GM19351 (cell line): ENCODE data around the gene CEP57.
A peak's percentile ranks its signal among the peaks of the same experiment; 100 is the strongest.
"Not testable (repeated sequence)": the region's sequence is repeated elsewhere in the genome, so short reads cannot be mapped to it uniquely, and the experiment has no call there.

Experiments used
- ATAC-seq: cut with Tn5 transposase; IDR thresholded peaks from one replicate; pipeline ENCODE4 v1.9.1; 2021; ENCODE audit warnings: mild to moderate bottlenecking, moderate library complexity; ENCODE audit not compliant: unreplicated experiment

CEP57 gene

DNA sequence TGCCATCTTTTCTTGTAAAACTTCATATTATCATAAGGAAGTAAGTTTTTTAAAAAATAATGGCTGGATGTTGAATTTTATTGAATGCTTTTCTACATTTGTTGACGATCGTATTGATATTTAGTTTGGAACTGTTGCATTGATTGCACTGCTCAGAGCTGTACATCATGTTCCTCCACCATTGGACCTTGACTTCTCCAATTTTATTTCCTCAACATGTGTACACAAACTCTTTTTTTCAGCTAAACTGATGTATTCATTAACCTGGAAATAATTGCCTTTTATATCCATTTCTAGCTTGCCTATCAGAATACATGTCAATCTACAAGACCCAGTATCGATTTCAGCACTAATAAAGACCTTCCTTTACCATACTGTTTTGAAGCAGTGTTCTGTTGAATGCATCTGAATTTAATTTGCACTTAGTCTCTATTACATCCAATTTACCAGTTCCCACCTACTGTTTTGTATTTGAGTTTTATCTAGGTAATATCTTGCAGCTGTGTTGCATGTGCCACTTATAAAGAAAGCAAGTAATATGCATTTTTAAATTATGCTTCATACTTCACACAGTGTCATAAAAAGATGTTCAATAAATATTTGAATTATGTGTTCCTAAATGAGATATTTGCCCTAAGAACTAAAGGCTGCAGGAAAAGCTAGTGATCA lies 5.5 kb downstream of the CEP57 start:
- ATAC-seq: no peak

DNA sequence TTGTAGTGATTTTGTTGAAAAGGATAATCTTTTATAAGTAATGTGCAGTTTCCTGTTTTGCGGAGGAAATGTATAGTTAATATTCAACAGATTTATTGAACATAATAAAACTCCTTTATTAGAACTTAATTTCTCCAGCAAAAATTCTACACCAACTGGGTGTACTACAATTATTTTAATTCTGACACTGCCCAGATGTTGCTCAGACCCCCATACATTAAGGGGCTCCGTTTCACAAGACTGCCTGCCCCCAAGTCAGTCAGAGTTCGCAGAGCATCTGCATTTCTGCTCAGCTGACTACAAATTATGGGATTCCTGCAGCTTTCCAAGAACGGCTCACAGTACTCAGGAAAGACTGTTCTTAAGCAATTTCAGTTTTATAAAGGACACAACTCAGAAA lies 6.2 kb downstream of the CEP57 start:
- ATAC-seq: no peak

DNA sequence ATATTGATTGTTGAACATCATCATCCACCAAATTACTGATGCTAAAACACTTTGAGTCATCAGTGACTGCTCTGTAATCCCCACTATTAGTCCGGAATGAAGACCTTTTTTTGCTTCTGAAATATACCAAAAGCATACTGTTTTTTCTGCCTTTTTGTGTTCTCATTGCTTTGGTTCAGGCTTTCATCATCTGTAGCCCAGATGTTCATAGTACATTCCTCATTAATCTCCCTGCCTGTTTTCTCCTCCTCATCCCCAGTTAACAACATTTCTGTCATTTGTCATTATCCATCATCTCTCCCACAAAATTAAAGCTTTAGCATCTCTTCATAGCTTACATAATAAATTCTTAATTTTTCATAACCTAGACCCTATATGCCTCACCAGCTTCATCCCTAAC lies 9.2 kb downstream of the CEP57 start:
- ATAC-seq: no peak

DNA sequence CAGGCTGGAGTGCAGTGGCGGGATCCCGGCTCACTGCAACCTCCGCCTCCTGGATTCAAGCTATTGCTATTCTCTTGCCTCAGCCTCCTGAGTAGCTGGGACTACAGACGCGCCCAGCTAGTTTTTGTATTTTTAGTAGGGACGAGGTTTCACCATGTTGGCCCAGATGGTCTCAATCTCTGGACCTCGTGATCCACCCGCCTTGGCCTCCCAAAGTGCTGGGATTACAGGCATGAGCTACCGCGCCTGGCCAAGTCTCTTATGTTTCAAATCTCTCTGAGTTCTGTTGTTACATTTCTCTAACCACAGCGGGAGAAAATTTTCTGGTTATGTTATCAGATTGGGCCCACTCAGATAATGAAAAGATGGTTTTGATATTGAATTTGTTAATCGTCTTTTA lies 10.1 kb downstream of the CEP57 start:
- ATAC-seq: no peak

DNA sequence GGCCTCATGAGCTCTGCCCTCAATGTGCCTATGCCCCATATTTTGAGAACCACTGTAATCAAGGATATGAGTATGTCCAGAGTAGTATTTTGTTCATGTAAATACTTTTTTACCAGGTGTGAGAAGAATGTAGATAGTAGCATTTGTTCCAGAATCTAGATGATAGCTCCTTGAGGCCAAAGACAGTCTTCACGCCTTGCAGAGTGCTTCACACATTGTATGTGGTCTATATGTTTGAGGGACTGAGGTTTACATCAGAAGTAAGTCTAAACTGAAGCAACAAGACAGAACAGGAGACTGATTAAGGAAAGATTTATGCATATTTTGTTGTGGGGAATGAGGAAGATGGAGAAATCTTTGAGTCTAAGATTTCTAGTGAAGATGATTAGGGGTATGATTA lies 12.5 kb downstream of the CEP57 start:
- ATAC-seq: no peak

DNA sequence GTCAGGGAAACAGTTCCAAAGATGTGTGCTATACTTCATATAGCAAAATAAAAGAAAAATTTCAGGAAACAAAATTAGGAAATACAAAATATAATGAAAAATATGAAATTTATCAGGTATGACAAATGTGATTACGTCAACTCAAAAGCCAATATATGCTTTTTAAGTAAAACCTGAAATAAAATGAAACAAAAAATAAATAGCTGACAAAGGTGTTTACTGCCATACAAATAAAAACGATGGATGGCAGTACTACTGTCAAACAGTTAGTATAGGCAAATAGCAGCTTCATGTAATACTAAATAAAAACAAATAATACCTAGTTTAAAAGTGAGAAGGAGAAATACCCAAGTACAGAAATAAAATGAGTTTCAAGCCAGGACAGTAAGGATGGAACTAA lies 13.7 kb downstream of the CEP57 start:
- ATAC-seq: no peak

DNA sequence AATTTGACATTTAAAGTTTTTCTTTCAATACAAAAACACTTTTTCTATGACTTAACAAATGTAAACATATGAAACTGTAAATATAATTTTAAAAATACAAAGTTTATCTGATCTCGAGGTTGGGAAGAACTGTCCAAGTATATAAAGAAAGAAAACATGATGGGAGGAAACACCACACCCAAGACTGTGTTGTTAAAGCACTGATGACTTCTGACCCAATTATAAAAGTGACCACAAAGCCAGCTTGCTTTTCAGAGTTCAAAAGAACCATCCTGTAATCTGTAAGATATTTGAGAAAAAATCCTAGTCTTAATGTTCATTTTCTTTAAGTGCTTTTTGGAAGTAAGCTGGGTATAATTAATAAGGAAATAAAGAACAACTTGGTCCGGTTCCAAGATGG lies 15.6 kb downstream of the CEP57 start:
- no peak for ATAC-seq

DNA sequence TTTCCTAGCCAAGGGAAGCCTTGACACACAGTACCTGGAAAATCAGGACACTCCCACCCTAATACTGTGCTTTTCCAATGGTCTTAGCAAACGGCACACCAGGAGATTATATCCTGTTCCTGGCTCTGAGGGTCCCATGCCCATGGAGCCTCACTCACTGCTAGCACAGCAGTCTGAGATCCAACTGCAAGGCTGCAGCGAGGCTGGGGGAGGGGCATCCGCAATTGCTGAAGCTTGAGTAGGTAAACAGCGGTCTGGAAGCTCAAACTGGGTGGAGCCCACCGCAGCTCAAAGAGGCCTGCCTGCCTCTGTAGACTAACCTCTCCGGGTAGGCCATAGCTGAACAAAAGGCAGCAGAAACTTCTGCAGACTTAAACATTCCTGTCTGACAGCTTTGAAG lies 16.2 kb downstream of the CEP57 start:
- not testable (repeated sequence) for ATAC-seq

DNA sequence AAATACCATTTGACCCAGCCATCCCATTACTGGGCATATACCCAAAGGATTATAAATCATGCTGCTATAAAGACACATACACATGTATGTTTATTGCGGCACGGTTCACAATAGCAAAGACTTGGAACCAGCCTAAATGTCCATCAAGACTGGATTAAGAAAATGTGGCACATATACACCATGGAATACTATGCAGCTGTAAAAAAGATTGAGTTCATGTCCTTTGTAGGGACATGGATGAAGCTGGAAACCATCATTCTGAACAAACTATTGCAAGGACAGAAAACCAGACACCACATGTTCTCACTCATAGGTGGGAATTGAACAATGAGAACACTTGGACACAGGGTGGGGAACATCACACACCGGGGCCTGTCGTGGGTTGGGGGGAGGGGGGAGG lies 20.8 kb downstream of the CEP57 start:
- ATAC-seq: not testable (repeated sequence)

DNA sequence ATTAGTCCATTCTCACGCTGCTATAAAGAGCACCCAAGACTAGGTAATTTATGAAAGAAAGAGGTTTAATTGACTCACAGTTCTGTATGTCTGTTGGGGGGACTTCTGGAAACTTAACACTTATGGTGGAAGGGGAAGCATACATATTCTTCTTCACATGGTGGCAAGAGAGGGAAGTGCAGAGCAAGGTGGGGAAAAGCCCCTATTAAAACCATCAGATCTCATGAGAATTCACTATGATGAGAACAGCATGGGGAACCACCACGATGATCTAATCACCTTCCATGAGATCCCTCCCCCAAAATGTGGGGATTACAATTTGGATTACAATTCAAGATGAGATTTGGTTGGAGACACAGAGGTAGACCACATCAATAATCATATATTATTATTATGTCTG lies 25.7 kb downstream of the CEP57 start:
- ATAC-seq: no peak

DNA sequence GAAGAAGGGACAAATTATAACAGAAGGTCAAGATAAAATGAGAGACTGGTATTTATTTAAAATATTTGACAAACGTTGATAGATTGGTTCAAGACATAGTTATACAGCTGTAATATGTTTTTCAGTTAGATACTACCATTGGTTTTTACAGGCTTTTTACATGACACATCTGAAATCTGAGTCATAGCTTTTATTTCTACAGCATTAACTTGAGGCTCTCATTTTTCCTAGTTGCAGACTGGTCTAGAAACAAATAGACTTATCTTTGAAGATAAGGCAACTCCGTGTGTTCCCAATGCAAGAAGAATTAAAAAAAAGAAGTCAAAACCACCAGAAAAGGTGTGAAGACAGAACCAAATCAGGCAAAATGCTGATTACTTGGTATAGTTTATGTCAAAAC lies 31.3 kb downstream of the CEP57 start:
- no peak for ATAC-seq

DNA sequence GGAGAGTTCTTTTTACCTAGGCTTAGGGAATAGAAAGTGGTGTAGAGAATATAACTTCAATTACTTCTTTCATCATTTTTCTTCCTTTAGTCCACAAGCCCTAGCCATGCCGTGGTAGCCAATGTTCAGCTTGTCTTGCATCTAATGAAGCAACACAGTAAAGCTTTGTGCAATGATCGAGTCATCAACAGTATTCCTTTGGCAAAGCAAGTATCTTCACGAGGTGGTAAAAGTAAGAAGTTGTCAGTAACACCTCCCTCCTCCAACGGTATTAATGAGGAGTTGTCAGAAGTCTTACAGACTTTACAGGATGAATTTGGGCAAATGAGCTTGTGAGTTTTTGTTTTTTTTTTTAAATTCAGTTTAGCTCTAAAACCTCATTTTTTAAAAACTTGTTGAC lies 37.4 kb downstream of the CEP57 start:
- no peak for ATAC-seq

DNA sequence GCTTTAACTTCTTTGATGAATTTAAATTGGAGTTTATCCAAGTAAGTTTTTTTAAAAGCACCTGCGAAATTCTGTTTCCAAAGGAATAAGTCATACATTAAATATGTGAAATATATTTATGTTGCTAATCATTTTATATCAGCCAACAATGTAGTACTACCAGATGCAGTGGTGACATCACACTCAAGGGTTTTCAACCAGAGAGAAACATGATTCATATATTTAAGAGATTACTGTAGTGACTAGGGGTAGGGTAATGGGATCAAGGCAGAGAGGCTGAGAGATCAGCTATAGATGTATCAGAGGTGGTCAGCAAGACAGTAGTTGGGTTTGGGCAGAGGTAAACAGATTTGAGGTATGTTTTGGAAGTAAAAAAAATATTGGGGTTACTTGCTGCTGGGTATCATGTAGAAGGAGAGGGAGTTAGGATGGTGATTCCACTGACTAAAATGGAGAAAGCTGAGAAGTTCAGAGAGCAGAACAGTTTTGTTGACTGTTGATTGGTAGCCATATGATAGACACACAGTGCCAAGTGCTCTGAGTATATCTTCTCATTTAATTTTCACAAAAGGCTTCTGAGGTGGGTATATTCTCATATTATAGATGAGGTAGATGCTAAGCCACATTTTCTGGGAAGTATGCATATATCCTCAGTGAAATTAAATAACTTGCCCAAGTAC lies 39.4 kb downstream of the CEP57 start:
- ATAC-seq: no peak

DNA sequence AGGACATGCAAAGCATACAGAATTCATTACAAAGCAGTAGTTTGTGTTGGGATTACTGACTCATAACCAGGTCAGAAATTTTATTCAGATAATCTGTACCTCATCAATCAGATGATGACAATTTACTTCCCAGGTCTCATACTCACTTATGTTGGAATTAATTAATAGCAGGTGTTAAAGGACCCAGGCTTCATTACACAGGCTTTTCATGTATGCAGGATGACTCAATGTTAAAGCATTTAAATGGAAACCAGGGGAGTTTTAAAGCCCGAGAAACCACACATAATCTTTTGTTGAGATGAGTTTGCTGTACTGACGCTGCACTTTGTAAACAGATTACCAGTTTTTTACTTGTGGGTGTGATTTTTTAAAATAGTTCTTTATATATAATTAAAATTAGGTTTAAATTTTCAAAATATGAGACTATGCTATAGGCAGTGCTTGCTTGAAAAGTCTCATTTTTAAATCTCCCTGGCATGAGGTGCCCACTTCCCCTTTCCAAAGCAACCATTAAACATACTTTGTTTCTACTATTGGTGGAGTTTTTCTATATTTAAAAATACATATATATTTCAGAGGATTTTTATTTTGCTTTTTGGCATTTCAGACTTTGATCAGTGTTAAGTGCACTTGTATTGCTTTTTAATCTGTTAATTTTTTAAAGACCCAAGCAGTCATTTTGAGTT lies 41.0 kb downstream of the CEP57 start:
- ATAC-seq: no peak

DNA sequence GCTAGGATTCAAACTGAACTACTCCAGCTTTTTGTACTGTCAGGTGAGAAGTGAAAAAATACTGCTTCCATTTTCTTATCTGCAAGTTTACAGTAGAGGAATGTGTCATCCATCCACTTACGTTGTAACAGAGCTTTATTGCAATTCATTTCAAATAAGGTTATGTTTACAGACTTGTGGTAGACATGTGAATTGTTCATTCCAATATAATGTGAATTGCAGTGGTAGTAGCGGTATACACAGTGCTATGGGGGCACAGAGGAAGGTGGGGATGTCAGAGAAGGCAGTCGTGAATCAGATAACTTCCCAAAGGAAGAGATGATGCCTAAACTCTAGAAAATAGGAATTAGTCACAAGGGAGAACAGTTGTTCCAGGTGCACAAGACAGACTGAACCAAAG lies 42.5 kb downstream of the CEP57 start:
- no peak for ATAC-seq

DNA sequence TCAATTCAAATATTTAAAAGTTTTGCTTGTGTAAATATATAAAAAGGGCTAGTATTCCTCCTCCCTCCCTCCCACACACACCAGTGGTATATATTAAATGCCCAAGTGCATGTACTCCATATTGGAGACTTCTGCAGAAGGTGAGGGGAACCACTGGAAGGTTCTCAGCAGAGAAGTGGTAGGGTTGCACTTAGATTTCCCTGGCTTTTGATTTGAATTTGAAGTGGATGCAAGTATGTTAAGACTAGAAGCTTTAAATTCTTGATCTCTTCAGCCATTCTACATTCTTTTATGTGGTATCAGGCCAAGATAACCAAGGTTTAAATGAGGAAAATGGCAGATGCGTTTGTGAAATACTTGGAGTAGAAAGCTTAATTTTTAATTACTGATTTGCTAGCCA lies 43.1 kb downstream of the CEP57 start:
- no peak for ATAC-seq

DNA sequence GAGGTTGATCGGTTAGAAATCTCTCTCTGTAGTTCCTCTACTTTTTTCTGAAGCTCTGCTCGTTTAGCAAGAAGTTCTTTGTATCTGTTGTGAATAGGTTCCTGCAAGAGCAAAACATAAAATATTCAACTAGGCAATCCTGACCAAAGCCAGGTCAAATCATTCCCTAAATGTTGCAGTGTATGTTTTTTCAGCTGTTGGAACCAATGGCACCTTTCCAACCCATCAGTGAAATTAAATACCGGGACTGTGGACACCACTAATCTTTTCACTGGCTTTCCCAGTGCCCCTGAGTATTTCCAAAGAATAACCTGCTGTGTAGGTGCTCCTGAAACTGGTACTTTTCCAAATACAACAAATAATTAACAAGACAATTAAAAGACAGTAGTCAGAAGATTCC lies 45.1 kb downstream of the CEP57 start:
- ATAC-seq: no peak

DNA sequence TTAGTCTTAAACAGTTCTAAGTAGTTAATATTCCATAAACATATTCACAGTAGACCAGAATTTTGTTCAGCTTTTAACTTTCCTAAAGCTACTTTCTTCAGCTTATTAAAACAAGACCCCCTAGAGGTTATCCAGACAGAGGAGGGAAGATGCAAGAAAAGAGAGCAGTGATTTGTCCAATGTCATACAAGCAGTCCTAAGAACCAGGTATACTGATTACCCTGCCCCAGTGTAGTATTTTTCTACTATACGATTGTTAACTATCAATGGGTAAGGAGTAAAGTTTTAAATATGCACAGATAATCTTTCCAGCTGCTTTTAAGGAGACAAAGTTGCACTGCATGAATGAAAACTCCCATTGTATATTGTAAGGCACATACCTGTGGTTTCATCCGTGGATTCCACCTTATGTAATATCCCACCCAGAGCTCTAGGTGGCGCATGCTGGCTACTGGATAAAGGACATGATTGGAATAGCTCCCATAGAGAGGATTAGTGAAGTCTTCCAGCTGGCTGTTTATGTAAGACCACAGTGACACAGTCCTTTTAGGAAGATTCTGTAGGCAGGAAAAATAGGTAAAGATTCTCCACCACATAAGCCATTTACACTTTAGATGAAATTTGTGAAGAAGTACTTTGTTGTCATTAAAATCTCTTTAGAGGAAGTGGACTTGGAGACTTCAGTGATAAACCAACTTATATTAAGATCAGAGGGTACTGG lies 45.6 kb downstream of the CEP57 start:
- peak; percentile 98 for ATAC-seq

DNA sequence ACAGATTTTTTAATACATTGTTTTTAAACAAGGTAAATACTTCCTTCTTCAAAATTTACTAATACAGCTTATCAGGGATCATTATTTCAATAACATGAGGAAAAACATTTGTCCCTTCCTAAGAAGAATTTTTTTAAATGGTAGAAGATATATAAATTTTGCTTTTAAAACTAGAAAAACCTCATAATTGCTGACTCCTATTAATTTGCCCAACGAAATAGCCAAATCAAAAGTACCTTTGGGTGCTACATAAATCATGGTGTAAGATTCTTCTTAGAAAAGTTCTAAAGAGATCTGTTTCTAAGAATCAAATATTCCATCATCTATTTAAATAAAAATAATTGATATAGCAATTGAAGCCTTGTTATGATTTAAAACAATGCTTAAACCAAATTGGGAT lies 54.9 kb downstream of the CEP57 start:
- no peak for ATAC-seq

DNA sequence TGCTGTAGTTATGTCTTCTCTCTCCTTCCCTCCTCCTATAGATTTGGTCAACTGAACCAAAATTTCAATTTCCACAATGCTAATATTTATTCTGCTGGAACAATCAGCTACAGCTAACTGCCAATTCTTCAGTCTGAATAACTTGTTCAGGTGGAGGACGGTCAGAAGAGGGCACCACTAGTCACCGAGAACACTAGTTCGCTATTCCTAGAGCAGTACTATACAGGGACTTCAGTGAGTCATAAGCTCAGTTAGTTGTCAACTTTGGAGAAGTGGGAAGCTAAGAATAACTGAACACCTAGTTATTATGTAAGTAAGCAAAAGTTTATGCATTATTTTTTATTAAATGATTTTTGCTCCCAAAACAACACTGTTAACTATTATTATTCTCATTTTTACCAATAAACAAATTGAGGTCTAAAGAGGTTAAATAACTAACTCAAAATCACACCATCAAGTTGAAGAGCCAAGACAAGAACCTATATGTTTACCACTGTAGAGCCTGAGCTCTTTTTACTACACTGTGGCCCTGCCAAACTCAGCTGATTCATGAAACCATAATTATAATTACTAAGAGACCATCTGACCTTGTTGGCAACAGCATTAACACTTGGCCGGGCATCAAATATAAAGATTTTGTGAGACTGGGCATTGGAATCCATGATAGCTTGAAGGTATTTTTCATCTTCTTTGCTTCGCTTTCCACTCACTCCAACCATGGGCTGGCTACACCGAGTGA lies 59.0 kb downstream of the CEP57 start:
- no peak for ATAC-seq

DNA sequence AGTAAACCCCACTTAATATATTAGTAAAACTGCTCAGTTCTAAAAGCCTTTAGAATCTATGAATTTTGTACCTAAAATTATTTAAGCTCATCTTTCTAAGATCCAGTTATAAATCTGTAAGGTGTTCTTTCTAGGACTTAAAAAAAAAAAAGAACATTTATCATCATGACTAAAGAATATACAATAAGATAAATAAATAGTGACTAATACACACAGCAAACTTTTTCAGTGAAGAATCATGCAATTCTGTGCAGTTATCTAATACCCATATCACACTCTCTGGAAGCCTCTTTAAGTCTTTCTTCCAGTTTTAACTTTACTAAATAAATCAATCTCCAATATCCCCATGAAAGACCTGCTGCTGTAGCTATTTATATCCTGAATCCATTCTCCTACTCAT lies 59.8 kb downstream of the CEP57 start:
- no peak for ATAC-seq
